ENCODE data around the gene BACH2.
"Not testable (repeated sequence)": the region's sequence is repeated elsewhere in the genome, so short reads cannot be mapped to it uniquely, and the experiment has no call there.

The BACH2 gene

DNA sequence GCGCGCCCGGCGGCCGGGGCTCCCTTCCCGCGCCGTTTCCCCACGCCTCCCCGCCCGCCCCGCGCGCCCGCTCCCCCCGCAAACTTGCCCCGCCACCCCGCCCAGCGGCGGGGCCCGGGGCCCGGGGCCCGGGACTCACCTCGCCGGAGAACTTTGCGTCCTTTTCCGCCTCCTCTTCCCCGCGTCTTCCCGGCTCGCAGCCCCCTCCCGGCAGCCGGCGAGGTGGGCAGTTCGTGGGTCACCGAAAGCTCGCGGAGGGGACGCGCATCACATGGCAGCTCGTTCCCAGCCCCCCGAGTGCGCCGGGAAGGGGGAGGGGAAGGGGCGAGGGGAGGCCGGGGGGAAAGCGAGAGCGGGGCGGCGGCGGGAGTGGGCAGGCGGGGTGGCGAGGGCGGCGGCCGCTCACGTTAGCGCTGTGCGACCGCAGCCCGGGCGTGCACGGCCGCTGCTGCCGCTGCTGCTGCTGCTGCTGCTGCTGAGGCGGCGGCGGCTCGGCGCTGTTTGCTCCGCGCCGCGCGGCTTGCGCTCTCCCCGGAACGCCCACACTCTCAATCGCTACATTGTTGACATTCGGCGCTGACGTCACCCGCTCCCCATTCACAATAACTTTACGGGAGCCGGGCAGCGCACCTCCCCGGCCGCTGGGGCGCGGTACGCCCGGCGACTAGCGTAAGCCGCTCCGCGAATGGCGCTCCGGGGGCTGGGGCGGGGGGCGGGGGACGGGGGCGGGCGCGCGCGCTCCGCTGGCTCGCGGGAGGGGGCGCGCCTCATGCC lies at the start of gene BACH2:
TSS of gene BACH2 (minus strand) at position 503 of the 774 bp plus-strand sequence. CDS start 287,999 bp downstream, outside the sequence.
- DNase-seq: peak in 55 of 56 donors; percentile 29 to 94 (median 83)

DNA sequence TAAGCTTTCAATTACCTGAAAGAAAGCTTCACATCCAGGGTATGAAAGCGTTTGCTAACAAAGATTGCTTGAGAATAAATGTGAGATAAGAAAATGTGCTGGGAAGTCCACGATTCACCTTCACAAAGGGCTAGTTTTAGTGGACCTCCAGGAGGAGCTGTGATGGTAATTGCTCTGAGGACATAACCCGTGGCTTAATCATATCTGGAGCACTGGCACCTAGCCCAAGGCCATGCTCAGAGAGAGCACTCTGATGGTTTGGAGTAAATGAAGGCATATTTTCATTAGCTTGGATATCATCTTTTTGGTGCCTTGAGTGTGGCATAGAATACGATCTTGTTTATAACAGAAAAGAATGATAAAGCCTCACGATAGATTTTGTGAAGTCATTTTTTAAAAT lies 46.9 kb upstream of the BACH2 start:
- no peak for DNase-seq

DNA sequence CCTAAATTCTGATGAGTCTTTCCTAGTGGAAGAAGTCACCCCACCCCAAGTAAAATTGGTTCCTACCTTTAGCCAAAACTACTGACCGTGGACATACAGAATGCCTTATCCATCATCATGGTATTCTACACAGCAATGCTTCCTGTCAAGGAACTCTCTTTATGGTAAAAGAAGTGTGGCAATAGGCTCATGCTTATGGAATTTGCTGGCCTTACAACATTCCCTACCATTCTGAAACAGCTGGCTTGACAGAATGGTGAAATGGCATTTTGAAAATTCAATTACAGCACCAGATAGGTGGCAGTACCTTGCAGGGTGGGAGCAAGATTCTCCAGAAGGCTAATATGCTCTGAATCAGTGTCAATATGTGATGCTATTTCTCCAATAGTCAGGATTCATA lies 41.8 kb upstream of the BACH2 start:
- no peak for DNase-seq

GRCh38 chr6:90336388-90336947 lies 39.8 kb upstream of the BACH2 start:
- DNase-seq: peak in 1 of 56 donors; percentile 16

- DNase-seq: no peak
These were observed 37.3 kb upstream of the BACH2 start for GRCh38 chr6:90333928-90334327.

DNA sequence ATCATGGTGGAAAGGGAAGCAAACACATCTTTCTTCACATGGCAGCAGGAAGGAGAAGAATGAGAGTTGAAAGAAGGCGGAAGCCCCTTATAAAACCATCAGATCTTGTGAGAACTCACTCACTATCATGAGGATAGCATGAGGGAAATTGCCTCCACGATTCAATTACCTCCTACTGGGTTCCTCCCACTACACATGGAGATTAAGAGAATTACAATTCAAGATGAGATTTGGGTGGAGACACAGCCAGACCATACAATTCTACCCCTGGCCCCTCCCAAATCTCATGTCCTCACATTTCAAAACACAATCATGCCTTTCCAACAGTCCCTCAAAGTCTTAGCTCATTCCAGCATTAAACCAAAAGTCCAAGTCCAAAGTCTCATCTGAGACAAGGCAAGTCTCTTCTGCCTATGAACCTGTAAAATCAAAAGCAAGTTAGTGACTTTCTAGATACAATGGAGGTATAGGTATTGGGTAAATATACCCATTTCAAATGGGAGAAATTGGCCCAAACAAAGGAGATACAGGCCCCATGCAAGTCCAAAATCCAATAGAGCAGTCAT lies 36.4 kb upstream of the BACH2 start:
- DNase-seq: not testable (repeated sequence)

DNA sequence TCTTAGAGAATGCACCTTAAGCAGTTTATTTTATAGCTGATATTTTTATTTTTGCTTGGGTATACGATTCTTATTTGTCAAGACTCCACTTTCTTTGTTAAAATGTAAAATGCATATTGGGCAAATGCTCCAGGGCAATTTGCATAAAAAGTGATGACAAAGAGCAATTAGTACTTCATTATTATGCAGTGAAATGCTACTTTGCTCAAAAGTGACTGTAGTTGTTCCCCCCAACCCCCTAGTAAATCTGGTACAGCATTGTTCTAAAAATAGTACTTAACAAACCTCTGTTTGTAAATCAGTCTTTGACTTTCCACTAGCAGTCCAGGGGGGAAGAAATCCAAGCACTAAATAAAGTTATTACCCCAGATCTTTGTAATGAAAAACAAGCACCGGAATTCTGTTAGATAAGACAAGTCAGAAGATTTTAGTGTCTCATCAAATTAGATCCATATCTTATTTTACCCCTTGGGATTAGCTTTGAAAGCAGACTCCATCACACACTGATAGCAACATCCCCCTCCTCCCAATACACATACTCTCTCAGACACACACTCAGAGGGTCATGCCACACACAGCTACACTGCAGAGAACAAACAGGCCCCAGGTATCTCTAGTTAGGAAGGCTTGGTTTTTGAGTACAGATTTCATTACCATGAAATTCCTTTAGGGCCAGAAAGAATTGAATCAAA lies 32.9 kb upstream of the BACH2 start:
- DNase-seq: no peak

GRCh38 chr6:90328004-90328403 lies 31.4 kb upstream of the BACH2 start:
- DNase-seq: no peak

GRCh38 chr6:90326404-90327057 lies 29.9 kb upstream of the BACH2 start:
- no peak for DNase-seq

DNA sequence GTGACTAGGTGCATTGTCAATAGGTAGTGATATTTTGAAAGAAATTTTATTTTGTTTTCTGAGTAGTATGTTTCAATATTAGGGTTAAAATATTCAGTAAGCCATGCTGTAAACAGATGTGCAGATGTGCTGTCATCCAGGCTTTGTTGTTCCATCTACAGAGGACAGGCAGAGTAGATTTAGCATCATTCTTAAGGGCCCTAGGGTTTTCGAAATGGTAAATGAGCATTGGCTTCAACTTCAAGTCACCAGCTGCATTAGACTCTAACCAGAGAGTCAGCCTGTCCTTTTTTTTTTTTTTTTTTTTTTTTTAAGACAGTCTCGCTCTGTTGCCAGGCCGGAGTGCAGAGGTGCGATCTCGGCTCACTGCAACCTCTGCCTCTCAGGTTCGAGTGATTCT lies 27.1 kb upstream of the BACH2 start:
- DNase-seq: no peak

GRCh38 chr6:90322976-90323474 lies 26.4 kb upstream of the BACH2 start:
- DNase-seq: no peak

- no peak for DNase-seq
These were observed 23.5 kb upstream of the BACH2 start for GRCh38 chr6:90319979-90320685.

- no peak for DNase-seq
These were observed 22.4 kb upstream of the BACH2 start for GRCh38 chr6:90319044-90319443.

DNA sequence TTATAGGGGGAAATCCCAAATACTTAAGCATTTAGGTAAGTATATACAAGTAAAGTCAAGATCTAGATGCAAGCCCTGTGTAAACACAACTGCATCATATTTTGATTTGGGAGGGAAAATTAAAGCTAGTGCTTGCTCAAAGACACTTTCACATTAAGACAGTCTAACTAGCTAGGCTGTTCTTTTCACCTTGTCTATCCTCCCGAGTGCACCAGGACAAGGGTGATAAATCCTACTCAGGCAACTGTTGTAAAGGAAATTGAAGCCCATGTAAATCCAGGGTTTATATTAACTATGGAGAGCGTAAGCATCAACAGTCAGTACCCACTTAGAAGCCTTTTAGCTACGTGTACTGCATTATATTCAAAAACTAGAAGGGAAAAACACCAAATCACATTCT lies 19.3 kb upstream of the BACH2 start:
- no peak for DNase-seq

DNA sequence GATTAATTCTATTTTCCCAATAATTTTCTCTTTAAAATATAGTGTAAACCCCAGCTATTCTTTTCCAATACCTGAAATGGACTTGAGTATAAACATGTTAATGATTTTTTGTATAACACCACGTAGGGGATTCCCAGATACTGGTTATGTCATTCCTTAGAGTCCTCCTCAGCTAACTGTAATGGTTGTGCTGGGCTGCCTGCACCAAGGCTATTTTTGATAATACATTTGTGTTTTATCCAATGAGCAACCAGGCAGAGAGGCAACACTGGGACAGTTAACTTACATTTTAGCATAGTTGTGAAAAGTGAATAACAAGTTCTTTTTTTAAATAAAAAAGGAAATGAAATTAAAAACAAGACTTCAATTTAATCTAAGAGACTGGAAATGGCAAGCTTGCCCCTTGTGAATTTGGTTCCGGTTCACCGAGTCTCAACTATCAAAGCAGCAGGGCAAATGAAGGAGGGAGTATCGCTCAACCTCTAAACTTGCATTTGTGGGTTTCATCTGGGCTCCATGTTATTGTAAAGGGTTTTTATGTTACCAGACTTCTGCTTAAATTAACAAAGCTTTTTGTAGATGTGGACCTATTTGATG lies 18.8 kb upstream of the BACH2 start:
- DNase-seq: no peak

- no peak for DNase-seq
These were observed 17.9 kb upstream of the BACH2 start for GRCh38 chr6:90314514-90314913.

- DNase-seq: no peak
These were observed 14.9 kb upstream of the BACH2 start for GRCh38 chr6:90311569-90311968.

- DNase-seq: no peak
These were observed 9.3 kb upstream of the BACH2 start for GRCh38 chr6:90305800-90306448.

GRCh38 chr6:90304308-90304707 lies 7.7 kb upstream of the BACH2 start:
- no peak for DNase-seq

DNA sequence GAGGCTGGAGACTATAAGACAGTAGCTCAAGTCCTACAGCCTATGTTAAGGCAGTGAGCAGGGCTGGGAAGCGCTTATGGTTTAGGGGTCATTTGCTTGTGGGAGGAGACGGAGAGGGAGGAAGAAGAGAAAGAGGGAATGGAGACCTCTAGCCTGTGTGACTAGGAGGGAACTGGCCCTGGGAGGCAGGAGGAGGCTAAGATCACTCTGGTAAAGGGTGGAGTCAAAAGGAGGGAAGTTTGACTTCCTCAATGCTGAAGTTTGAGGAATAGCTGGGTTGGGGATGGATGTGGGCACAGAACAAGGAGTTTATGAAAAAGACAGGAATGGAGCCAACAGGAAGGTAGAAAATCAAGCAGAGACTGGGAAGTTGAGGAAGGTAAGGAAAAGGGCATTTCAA lies 6.4 kb upstream of the BACH2 start:
- DNase-seq: no peak

Measured in amygdala (tissue), 56 donors.